ENCODE data around the gene CNTN5. TPM values are rescaled to one million over a fixed set of nuclear protein-coding genes. Genes with fewer than 3 reads are reported as not detected.

CNTN5 gene
- total RNA-seq, 2 donors from 2014 or later = 0.78 TPM; not detected in 1

- DNase-seq = no peak
- H3K4me1 ChIP-seq = no peaks in the 10 kb centered on the region
- H3K27ac ChIP-seq = no peak overlapping the region
- ATAC-seq = no peak
- H3K36me3 ChIP-seq (replicated peaks in 1 of 2; ENCODE audit: insufficient read depth in 1 of 2, low read depth in 2 of 2) = no peaks in the 10 kb centered on the region
- TF ChIP-seq CTCF (IDR thresholded peaks at IDR 0.05) = no peak
- TF ChIP-seq POLR2A (IDR thresholded peaks at IDR 0.05) = no peak
- intact Hi-C loops (cut with DNase I) = no loop called here
- no peaks in the 10 kb centered on the region for H3K27me3 ChIP-seq
- no peak overlapping the region for H3K4me3 ChIP-seq
- H3K9me3 ChIP-seq = no peaks in the 10 kb centered on the region
- WGBS, 2 donors = 53 to 58% methylated on average over 2 of the region's 2 CpGs
Measured at GRCh38 chr11:99979042-99979441, 958.3 kb downstream of the CNTN5 start.

DNA sequence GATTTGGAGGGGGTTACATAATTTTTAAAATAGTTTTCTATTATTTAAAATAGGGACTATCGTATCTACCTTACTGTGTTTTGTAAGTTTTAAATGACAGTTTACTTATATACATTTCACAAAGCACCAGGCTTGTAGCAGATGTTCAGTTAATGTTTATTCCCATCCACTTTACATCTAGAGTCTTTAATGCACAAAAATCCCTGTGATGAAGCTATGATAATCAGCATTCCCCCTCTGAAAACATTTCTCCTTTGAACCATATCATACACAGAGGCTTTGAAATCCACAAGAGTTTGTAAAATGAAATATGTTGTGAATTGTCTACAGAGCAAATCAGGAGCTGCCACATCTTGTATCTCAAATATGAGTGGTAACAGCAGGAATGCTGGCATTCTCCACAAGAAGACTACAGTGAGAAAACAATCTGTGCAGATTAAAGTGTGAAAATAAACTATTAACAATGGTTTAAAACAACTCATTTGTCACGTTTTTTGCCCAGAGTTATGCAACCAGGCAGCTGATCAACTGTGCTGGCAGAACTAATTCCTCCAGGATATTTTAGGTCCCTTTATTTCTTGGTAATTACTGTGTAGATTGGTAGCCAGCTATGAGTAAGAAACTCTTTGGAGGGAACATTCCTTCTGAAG is 967.2 kb downstream of the CNTN5 start:
- intact Hi-C loops (cut with DNase I) = no loop called here
- H3K4me1 ChIP-seq = peaks cover 12% of the 10 kb centered on the region
- DNase-seq (peak in 2 of 4 donors; percentile 7 to 16), ATAC-seq (peak; percentile 40)
- H3K4me3 ChIP-seq = no peak overlapping the region
- H3K36me3 ChIP-seq (replicated peaks in 1 of 2; ENCODE audit: insufficient read depth in 1 of 2, low read depth in 2 of 2) = no peaks in the 10 kb centered on the region
- H3K27ac ChIP-seq = peak overlapping the region in 1 of 4 donors; percentile 6
- 13 to 14% methylated on average over 2 of the region's 2 CpGs for WGBS, 2 donors
- H3K9me3 ChIP-seq = no peaks in the 10 kb centered on the region
- TF ChIP-seq POLR2A (IDR thresholded peaks at IDR 0.05) (no peak), CTCF (IDR thresholded peaks at IDR 0.05) (no peak)
- H3K27me3 ChIP-seq = no peaks in the 10 kb centered on the region

GRCh38 chr11:99988471-99988837 is 967.7 kb downstream of the CNTN5 start:
- no peak for DNase-seq
- no peak for ATAC-seq
- no peaks in the 10 kb centered on the region for H3K9me3 ChIP-seq
- 59 to 65% methylated on average over 2 of the region's 2 CpGs for WGBS, 2 donors
- H3K27me3 ChIP-seq = no peaks in the 10 kb centered on the region
- H3K4me1 ChIP-seq = peaks cover 12% of the 10 kb centered on the region
- peak overlapping the region in 1 of 4 donors; percentile 6 for H3K27ac ChIP-seq
- no peaks in the 10 kb centered on the region for H3K36me3 ChIP-seq (replicated peaks in 1 of 2; ENCODE audit: insufficient read depth in 1 of 2, low read depth in 2 of 2)
- intact Hi-C loops (cut with DNase I) = no loop called here
- TF ChIP-seq POLR2A (IDR thresholded peaks at IDR 0.05) (no peak), CTCF (IDR thresholded peaks at IDR 0.05) (no peak)
- H3K4me3 ChIP-seq = no peak overlapping the region

DNA sequence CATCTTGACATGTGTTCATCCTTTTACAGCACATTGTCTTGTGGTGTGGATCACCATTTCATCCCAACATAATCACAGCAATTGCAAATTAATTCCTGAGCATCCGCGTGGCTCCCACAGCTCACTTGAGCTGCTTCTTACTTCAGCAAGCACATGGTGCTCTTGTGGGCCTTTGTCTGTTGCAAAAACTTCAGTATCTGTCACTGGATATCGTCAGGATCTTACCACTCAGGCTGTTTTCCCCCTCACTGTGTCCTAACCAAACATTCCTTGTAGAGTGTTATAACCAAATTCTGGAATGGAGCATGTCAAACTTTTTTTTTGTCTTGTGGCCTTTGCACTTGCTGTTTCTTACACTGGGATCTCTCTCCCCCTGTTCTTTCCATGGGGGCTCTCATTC is 983.2 kb downstream of the CNTN5 start:
- WGBS, 2 donors = 74 to 75% methylated on average over 3 of the region's 3 CpGs
- intact Hi-C loops (cut with DNase I) = no loop called here
- Histone ChIP-seq H3K27ac (no peak overlapping the region), H3K4me1 (peaks cover 15% of the 10 kb centered on the region), H3K36me3 (replicated peaks in 1 of 2; ENCODE audit: insufficient read depth in 1 of 2, low read depth in 2 of 2) (no peaks in the 10 kb centered on the region), H3K4me3 (no peak overlapping the region), H3K27me3 (no peaks in the 10 kb centered on the region), H3K9me3 (no peaks in the 10 kb centered on the region)
- DNase-seq (peak in 1 of 4 donors; percentile 4), ATAC-seq (peak; percentile 45)
- TF ChIP-seq POLR2A (IDR thresholded peaks at IDR 0.05) = no peak
- TF ChIP-seq CTCF (IDR thresholded peaks at IDR 0.05) = no peak

- no peak overlapping the region for H3K27ac ChIP-seq
- no peaks in the 10 kb centered on the region for H3K9me3 ChIP-seq
- no peaks in the 10 kb centered on the region for H3K36me3 ChIP-seq (replicated peaks in 1 of 2; ENCODE audit: insufficient read depth in 1 of 2, low read depth in 2 of 2)
- intact Hi-C loops (cut with DNase I) = no loop called here
- peaks cover 21% of the 10 kb centered on the region for H3K4me1 ChIP-seq
- peak; percentile 35 for ATAC-seq
- H3K4me3 ChIP-seq = no peak overlapping the region
- DNase-seq = peak in 1 of 4 donors; percentile 6
- H3K27me3 ChIP-seq = no peaks in the 10 kb centered on the region
- TF ChIP-seq CTCF (IDR thresholded peaks at IDR 0.05) = no peak
- TF ChIP-seq POLR2A (IDR thresholded peaks at IDR 0.05) = no peak
Measured at GRCh38 chr11:100004541-100004940, 983.8 kb downstream of the CNTN5 start.
